ENCODE results near the gene LYPD4.

LYPD4 gene

GRCh38 chr19:41859213-41859617, 14.7 kb upstream of the LYPD4 start:
- Histone ChIP-seq H3K9me3 (ENCODE audit: insufficient read depth, low read length) (no peaks in the 10 kb centered on the region), H3K9ac (ENCODE audit: insufficient read length, low read depth) (peak overlapping the region; percentile 64), H3K4me1 (ENCODE audit: insufficient read depth, insufficient read length) (peaks cover 5% of the 10 kb centered on the region), H3K27me3 (ENCODE audit: insufficient read depth, insufficient read length) (no peaks in the 10 kb centered on the region), H3K36me3 (ENCODE audit: insufficient read depth, insufficient read length, low read length) (peaks cover 39% of the 10 kb centered on the region), H3K4me3 (ENCODE audit: insufficient read length, low read depth) (no peak overlapping the region)
- no peak for DNase-seq (ENCODE audit: low read depth, low spot score)
- no peak for TF ChIP-seq YY1 (IDR thresholded peaks at IDR 0.05; ENCODE audit: insufficient read depth, insufficient read length)
- TF ChIP-seq ZNF274 (IDR thresholded peaks at IDR 0.05; ENCODE audit: low read depth, low read length): no peak
- TF ChIP-seq SUZ12 (IDR thresholded peaks at IDR 0.05; ENCODE audit: extremely low read depth, insufficient read depth, insufficient read length): no peak

- H3K9me3 ChIP-seq (ENCODE audit: insufficient read depth, low read length): no peaks in the 10 kb centered on the region
- TF ChIP-seq YY1 (IDR thresholded peaks at IDR 0.05; ENCODE audit: insufficient read depth, insufficient read length) (no peak), ZNF274 (IDR thresholded peaks at IDR 0.05; ENCODE audit: low read depth, low read length) (no peak), SUZ12 (IDR thresholded peaks at IDR 0.05; ENCODE audit: extremely low read depth, insufficient read depth, insufficient read length) (no peak)
- no peak for DNase-seq (ENCODE audit: low read depth, low spot score)
- H3K36me3 ChIP-seq (ENCODE audit: insufficient read depth, insufficient read length, low read length): no peaks in the 10 kb centered on the region
- no peak overlapping the region for H3K9ac ChIP-seq (ENCODE audit: insufficient read length, low read depth)
- H3K4me3 ChIP-seq (ENCODE audit: insufficient read length, low read depth): no peak overlapping the region
- H3K4me1 ChIP-seq (ENCODE audit: insufficient read depth, insufficient read length): peaks cover 5% of the 10 kb centered on the region
- no peaks in the 10 kb centered on the region for H3K27me3 ChIP-seq (ENCODE audit: insufficient read depth, insufficient read length)
These were observed 9.3 kb upstream of the LYPD4 start for GRCh38 chr19:41853768-41854167.

- TF ChIP-seq ZNF274 (IDR thresholded peaks at IDR 0.05; ENCODE audit: low read depth, low read length) (no peak), SUZ12 (IDR thresholded peaks at IDR 0.05; ENCODE audit: extremely low read depth, insufficient read depth, insufficient read length) (no peak), YY1 (IDR thresholded peaks at IDR 0.05; ENCODE audit: insufficient read depth, insufficient read length) (no peak)
- peaks cover 5% of the 10 kb centered on the region for H3K4me1 ChIP-seq (ENCODE audit: insufficient read depth, insufficient read length)
- H3K9me3 ChIP-seq (ENCODE audit: insufficient read depth, low read length): no peaks in the 10 kb centered on the region
- no peak overlapping the region for H3K9ac ChIP-seq (ENCODE audit: insufficient read length, low read depth)
- no peak for DNase-seq (ENCODE audit: low read depth, low spot score)
- no peak overlapping the region for H3K4me3 ChIP-seq (ENCODE audit: insufficient read length, low read depth)
- H3K36me3 ChIP-seq (ENCODE audit: insufficient read depth, insufficient read length, low read length): no peaks in the 10 kb centered on the region
- H3K27me3 ChIP-seq (ENCODE audit: insufficient read depth, insufficient read length): no peaks in the 10 kb centered on the region
These were observed 8.9 kb upstream of the LYPD4 start for GRCh38 chr19:41853344-41853743.

GRCh38 chr19:41851456-41851855, 7.0 kb upstream of the LYPD4 start:
- Histone ChIP-seq H3K9me3 (ENCODE audit: insufficient read depth, low read length) (no peaks in the 10 kb centered on the region), H3K36me3 (ENCODE audit: insufficient read depth, insufficient read length, low read length) (no peaks in the 10 kb centered on the region), H3K9ac (ENCODE audit: insufficient read length, low read depth) (no peak overlapping the region), H3K4me1 (ENCODE audit: insufficient read depth, insufficient read length) (peaks cover 5% of the 10 kb centered on the region), H3K27me3 (ENCODE audit: insufficient read depth, insufficient read length) (no peaks in the 10 kb centered on the region), H3K4me3 (ENCODE audit: insufficient read length, low read depth) (no peak overlapping the region)
- TF ChIP-seq YY1 (IDR thresholded peaks at IDR 0.05; ENCODE audit: insufficient read depth, insufficient read length) (no peak), ZNF274 (IDR thresholded peaks at IDR 0.05; ENCODE audit: low read depth, low read length) (no peak), SUZ12 (IDR thresholded peaks at IDR 0.05; ENCODE audit: extremely low read depth, insufficient read depth, insufficient read length) (no peak)
- no peak for DNase-seq (ENCODE audit: low read depth, low spot score)

GRCh38 chr19:41850381-41850780, 5.9 kb upstream of the LYPD4 start:
- TF ChIP-seq YY1 (IDR thresholded peaks at IDR 0.05; ENCODE audit: insufficient read depth, insufficient read length) (no peak), ZNF274 (IDR thresholded peaks at IDR 0.05; ENCODE audit: low read depth, low read length) (no peak), SUZ12 (IDR thresholded peaks at IDR 0.05; ENCODE audit: extremely low read depth, insufficient read depth, insufficient read length) (no peak)
- H3K36me3 ChIP-seq (ENCODE audit: insufficient read depth, insufficient read length, low read length): no peaks in the 10 kb centered on the region
- no peak overlapping the region for H3K9ac ChIP-seq (ENCODE audit: insufficient read length, low read depth)
- no peaks in the 10 kb centered on the region for H3K27me3 ChIP-seq (ENCODE audit: insufficient read depth, insufficient read length)
- DNase-seq (ENCODE audit: low read depth, low spot score): no peak
- H3K4me1 ChIP-seq (ENCODE audit: insufficient read depth, insufficient read length): peaks cover 5% of the 10 kb centered on the region
- no peak overlapping the region for H3K4me3 ChIP-seq (ENCODE audit: insufficient read length, low read depth)
- H3K9me3 ChIP-seq (ENCODE audit: insufficient read depth, low read length): no peaks in the 10 kb centered on the region

DNA sequence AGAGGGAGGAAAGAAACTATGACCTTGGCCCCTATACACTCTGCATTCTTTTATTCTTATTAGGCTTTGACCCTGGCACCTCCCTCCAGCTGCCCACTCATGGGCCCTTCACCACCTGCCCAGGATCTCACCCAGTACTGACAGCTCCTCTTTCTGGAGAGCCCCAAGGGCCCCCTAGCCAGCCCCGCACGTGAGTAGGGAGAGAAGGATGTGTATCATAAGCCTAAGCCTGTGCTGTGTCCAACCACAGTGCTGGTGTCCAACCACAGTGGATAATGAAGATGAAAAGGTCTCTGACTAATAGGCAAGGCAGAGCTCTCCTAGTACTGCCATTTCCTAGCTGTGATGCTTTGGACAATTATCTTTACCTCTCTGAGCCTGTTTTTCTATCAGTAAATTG, 4.6 kb upstream of the LYPD4 start:
- Histone ChIP-seq H3K36me3 (ENCODE audit: insufficient read depth, insufficient read length, low read length) (no peaks in the 10 kb centered on the region), H3K27me3 (ENCODE audit: insufficient read depth, insufficient read length) (no peaks in the 10 kb centered on the region), H3K4me1 (ENCODE audit: insufficient read depth, insufficient read length) (peaks cover 5% of the 10 kb centered on the region), H3K9me3 (ENCODE audit: insufficient read depth, low read length) (no peaks in the 10 kb centered on the region; the same call in 1 of the 2 replicates), H3K9ac (ENCODE audit: insufficient read length, low read depth) (no peak overlapping the region), H3K4me3 (ENCODE audit: insufficient read length, low read depth) (no peak overlapping the region)
- DNase-seq (ENCODE audit: low read depth, low spot score): no peak
- no peak for TF ChIP-seq ZNF274 (IDR thresholded peaks at IDR 0.05; ENCODE audit: low read depth, low read length)
- TF ChIP-seq YY1 (IDR thresholded peaks at IDR 0.05; ENCODE audit: insufficient read depth, insufficient read length): no peak
- no peak for TF ChIP-seq SUZ12 (IDR thresholded peaks at IDR 0.05; ENCODE audit: extremely low read depth, insufficient read depth, insufficient read length)

- TF ChIP-seq ZNF274 (IDR thresholded peaks at IDR 0.05; ENCODE audit: low read depth, low read length): no peak
- no peak for TF ChIP-seq YY1 (IDR thresholded peaks at IDR 0.05; ENCODE audit: insufficient read depth, insufficient read length)
- Histone ChIP-seq H3K9me3 (ENCODE audit: insufficient read depth, low read length) (no peaks in the 10 kb centered on the region; the same call in 1 of the 2 replicates), H3K36me3 (ENCODE audit: insufficient read depth, insufficient read length, low read length) (no peaks in the 10 kb centered on the region), H3K27me3 (ENCODE audit: insufficient read depth, insufficient read length) (no peaks in the 10 kb centered on the region), H3K4me1 (ENCODE audit: insufficient read depth, insufficient read length) (peaks cover 5% of the 10 kb centered on the region), H3K4me3 (ENCODE audit: insufficient read length, low read depth) (no peak overlapping the region), H3K9ac (ENCODE audit: insufficient read length, low read depth) (no peak overlapping the region)
- DNase-seq (ENCODE audit: low read depth, low spot score): no peak
These were observed 4.2 kb upstream of the LYPD4 start for GRCh38 chr19:41848666-41849065.

Measured in NT2/D1 (cell line).